Activated CD4-positive, alpha-beta memory T cell treated with anti-CD3 and anti-CD28 coated beads, Interleukin-2, amount 10 ng/mL, durations not matched to agents 7 days and 5 days (primary cell): ENCODE data around the gene VSIR. TPM values are rescaled to one million over a fixed set of nuclear protein-coding genes. Genes with fewer than 3 reads are reported as not detected.

ENCODE experiments used
- CTCF ChIA-PET: fragments of 350-600 bp; sonication (Branson Sonifier 250); formaldehyde crosslinking; loops from one replicate; lab custom pipeline; 2021; ENCODE audit warnings: antibody characterized with exemption, inconsistent platforms; lab: Charles Lee
- POLR2A ChIA-PET: fragments of 350-600 bp; sonication (Branson Sonifier 250); formaldehyde crosslinking; loops from one replicate; lab custom pipeline; 2021; ENCODE audit warnings: antibody characterized with exemption; lab: Charles Lee
- DNase-seq: peaks from one replicate; pipeline ENCODE4 v3.0.0-alpha.2; 2020
- H3K27ac Mint-ChIP-seq: one replicate; pipeline ENCODE4 v1.8.0; 2021; ENCODE audit warnings: mild to moderate bottlenecking, mixed read lengths
- H3K27me3 Mint-ChIP-seq: one replicate; pipeline ENCODE4 v1.8.0; 2021; ENCODE audit warnings: mixed read lengths
- H3K36me3 Mint-ChIP-seq: one replicate; pipeline ENCODE4 v1.8.0; 2021; ENCODE audit warnings: low read depth, mixed read lengths
- H3K4me1 Mint-ChIP-seq: one replicate; pipeline ENCODE4 v1.8.0; 2021; ENCODE audit warnings: mixed read lengths
- H3K4me3 Mint-ChIP-seq: one replicate; pipeline ENCODE4 v1.8.0; 2021; ENCODE audit warnings: mild to moderate bottlenecking, mixed read lengths
- H3K9me3 Mint-ChIP-seq: one replicate; pipeline ENCODE4 v1.8.0; 2021; ENCODE audit warnings: mixed read lengths
- total RNA-seq, 2 experiments: library from RNA; stranded (reverse); gene quantifications; one replicate each; pipeline ENCODE4 v1.2.3, GENCODE V29; 2021

The VSIR gene
- total RNA-seq, 2 experiments from 2014 or later, result 109 TPM

GRCh38 chr10:71774916-71775702, 1.8 kb upstream of the VSIR start:
- no peak overlapping the region for H3K4me3 Mint-ChIP-seq
- peaks cover 79% of the 10 kb centered on the region for H3K4me1 Mint-ChIP-seq
- CTCF ChIA-PET, result interaction anchor here (0.8 to 4.5 kb wide), 10 partner anchors 11 to 121 kb away, joined by 3 to 78 read pairs (median 22); no protein-coding TSS in a partner anchor
- H3K27me3 Mint-ChIP-seq, result no peaks in the 10 kb centered on the region
- H3K36me3 Mint-ChIP-seq, result peaks cover 18% of the 10 kb centered on the region
- POLR2A ChIA-PET, result interaction anchor here (0.7 to 12.0 kb wide), 8 partner anchors 18 to 79 kb away, joined by 3 to 162 read pairs (median 44); partner anchors contain the start of gene C10orf105
- H3K27ac Mint-ChIP-seq, result no peak overlapping the region
- H3K9me3 Mint-ChIP-seq, result peaks cover 5% of the 10 kb centered on the region
- DNase-seq, result no peak

GRCh38 chr10:71772832-71773220, 494 bp downstream of the VSIR start:
- ChIA-PET CTCF (interaction anchor here (0.6 to 4.5 kb wide), 22 partner anchors 9 to 582 kb away, joined by 3 to 78 read pairs (median 8); partner anchors contain the start of gene DNAJB12), POLR2A (interaction anchor here (0.7 to 12.0 kb wide), 19 partner anchors 10 to 315 kb away, joined by 3 to 162 read pairs (median 9); partner anchors contain the start of genes C10orf105, PSAP and SPOCK2)
- peaks cover 5% of the 10 kb centered on the region for H3K9me3 Mint-ChIP-seq
- no peak for DNase-seq
- no peaks in the 10 kb centered on the region for H3K27me3 Mint-ChIP-seq
- H3K27ac Mint-ChIP-seq, result peak overlapping the region; percentile 91
- H3K4me1 Mint-ChIP-seq, result peaks cover 81% of the 10 kb centered on the region
- peaks cover 34% of the 10 kb centered on the region for H3K36me3 Mint-ChIP-seq
- peak overlapping the region; percentile 90 for H3K4me3 Mint-ChIP-seq

DNA sequence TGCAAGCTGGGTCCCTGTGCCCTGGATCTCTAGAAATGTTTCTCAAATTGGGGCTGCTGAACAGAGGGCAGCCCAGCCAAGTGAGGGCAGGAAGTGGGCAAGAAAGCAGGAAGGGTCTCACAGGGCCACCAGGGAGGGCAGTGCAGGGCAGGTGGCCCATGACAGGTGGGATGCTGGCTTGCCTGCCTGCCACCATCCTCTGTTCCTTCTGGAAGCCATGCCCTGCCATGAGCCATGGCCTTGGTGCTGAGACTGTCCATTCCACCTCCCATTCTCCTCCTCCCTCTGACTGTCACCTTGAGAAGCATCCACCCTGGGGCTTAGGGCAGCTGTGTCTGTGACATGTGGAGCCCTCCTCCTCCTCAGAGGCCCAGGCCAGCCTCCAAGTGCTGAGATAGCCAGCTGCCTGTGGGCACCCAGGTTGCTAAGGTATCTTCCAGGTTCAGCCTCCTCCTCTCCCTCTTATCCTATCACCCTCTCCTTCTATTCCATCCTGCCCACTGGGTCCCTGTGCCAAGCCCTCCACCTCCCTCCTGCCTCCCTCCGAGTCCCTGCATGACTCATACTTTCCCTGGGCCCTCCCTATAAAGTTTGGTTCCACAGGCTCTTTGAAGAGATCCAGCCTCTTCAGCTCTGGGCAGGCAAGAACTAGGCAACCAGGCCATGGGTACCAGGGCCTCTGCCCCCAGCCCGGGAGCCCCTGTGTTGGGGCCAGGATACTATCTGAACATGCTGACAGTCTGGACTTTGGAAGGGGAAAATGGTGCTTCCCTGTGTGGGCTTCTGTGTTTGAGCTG, 1.3 kb downstream of the VSIR start:
- H3K4me3 Mint-ChIP-seq, result peak overlapping the region; percentile 90
- H3K36me3 Mint-ChIP-seq, result peaks cover 38% of the 10 kb centered on the region
- ChIA-PET POLR2A (interaction anchor here (1.1 to 12.0 kb wide), 15 partner anchors 11 to 89 kb away, joined by 3 to 162 read pairs (median 13); partner anchors contain the start of genes C10orf105 and PSAP), CTCF (interaction anchor here (0.6 to 4.5 kb wide), 17 partner anchors 8 to 470 kb away, joined by 3 to 78 read pairs (median 11); no protein-coding TSS in a partner anchor)
- H3K9me3 Mint-ChIP-seq, result no peaks in the 10 kb centered on the region
- H3K27me3 Mint-ChIP-seq, result no peaks in the 10 kb centered on the region
- H3K4me1 Mint-ChIP-seq, result peaks cover 81% of the 10 kb centered on the region
- peak overlapping the region; percentile 91 for H3K27ac Mint-ChIP-seq
- peak; percentile 47 for DNase-seq

GRCh38 chr10:71771204-71771603, 2.1 kb downstream of the VSIR start:
- no peaks in the 10 kb centered on the region for H3K9me3 Mint-ChIP-seq
- ChIA-PET CTCF (interaction anchor here (1.0 to 4.5 kb wide), 6 partner anchors 8 to 74 kb away, joined by 3 to 78 read pairs (median 35); no protein-coding TSS in a partner anchor), POLR2A (interaction anchor here (1.6 to 12.0 kb wide), 8 partner anchors 14 to 79 kb away, joined by 3 to 162 read pairs (median 36); partner anchors contain the start of genes C10orf105 and PSAP)
- H3K27ac Mint-ChIP-seq, result peak overlapping the region; percentile 91
- H3K36me3 Mint-ChIP-seq, result peaks cover 46% of the 10 kb centered on the region
- no peak for DNase-seq
- no peaks in the 10 kb centered on the region for H3K27me3 Mint-ChIP-seq
- peaks cover 81% of the 10 kb centered on the region for H3K4me1 Mint-ChIP-seq
- H3K4me3 Mint-ChIP-seq, result peak overlapping the region; percentile 90

GRCh38 chr10:71770789-71771188, 2.5 kb downstream of the VSIR start:
- Mint-ChIP-seq H3K27ac (peak overlapping the region; percentile 91), H3K27me3 (no peaks in the 10 kb centered on the region), H3K36me3 (peaks cover 48% of the 10 kb centered on the region), H3K4me3 (peak overlapping the region; percentile 90), H3K4me1 (peaks cover 80% of the 10 kb centered on the region), H3K9me3 (no peaks in the 10 kb centered on the region)
- DNase-seq, result no peak
- POLR2A ChIA-PET, result interaction anchor here (2.7 to 12.0 kb wide), 6 partner anchors 14 to 80 kb away, joined by 13 to 162 read pairs (median 60); partner anchors contain the start of genes C10orf105 and PSAP
- CTCF ChIA-PET, result interaction anchor here (2.9 to 4.5 kb wide), 3 partner anchors 22 to 73 kb away, joined by 19 to 78 read pairs (median 51); no protein-coding TSS in a partner anchor

- POLR2A ChIA-PET, result interaction anchor here (2.7 to 12.0 kb wide), 4 partner anchors 13 to 80 kb away, joined by 13 to 162 read pairs (median 102); partner anchors contain the start of gene PSAP
- Mint-ChIP-seq H3K4me1 (peaks cover 80% of the 10 kb centered on the region), H3K27ac (peak overlapping the region; percentile 91), H3K4me3 (peak overlapping the region; percentile 90), H3K27me3 (no peaks in the 10 kb centered on the region), H3K9me3 (no peaks in the 10 kb centered on the region), H3K36me3 (peaks cover 52% of the 10 kb centered on the region)
- DNase-seq, result no peak
- CTCF ChIA-PET, result interaction anchor here (2.1 to 5.0 kb wide), 3 partner anchors 22 to 61 kb away, joined by 14 to 42 read pairs (median 19); no protein-coding TSS in a partner anchor
These were observed 3.1 kb downstream of the VSIR start for GRCh38 chr10:71770255-71770654.

DNA sequence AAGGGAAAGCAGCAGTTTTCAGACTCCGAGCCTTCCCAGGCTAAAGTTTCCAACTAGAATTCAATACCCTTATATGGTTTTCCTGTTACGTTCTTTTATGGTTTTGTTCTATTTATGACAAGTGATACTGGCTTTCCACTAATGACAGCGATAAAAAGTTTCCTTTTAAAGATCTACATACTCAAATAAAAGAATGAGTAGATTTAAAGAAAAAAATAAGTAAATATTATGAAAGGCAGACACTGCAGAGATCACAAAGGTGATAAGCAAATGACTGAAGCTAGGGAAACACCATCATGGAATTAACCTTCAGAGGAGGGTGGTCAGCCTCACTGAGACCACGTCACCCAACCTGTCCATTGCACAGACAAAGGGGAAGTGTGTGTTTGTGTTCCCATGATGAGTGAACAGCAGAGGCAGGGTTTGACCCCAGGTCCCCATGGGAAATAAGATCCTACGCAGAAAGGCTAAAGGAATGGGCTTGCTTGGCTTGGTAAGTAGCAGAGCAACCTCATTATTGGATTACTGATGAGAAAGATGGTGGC, 4.0 kb downstream of the VSIR start:
- Mint-ChIP-seq H3K27me3 (no peaks in the 10 kb centered on the region), H3K36me3 (peaks cover 59% of the 10 kb centered on the region), H3K27ac (peak overlapping the region; percentile 91), H3K4me1 (peaks cover 79% of the 10 kb centered on the region), H3K9me3 (no peaks in the 10 kb centered on the region), H3K4me3 (peak overlapping the region; percentile 90)
- ChIA-PET CTCF (interaction anchor here (0.8 to 5.0 kb wide), 8 partner anchors 13 to 75 kb away, joined by 3 to 42 read pairs (median 10); no protein-coding TSS in a partner anchor), POLR2A (interaction anchor here (0.7 to 12.0 kb wide), 11 partner anchors 12 to 549 kb away, joined by 3 to 162 read pairs (median 6); no protein-coding TSS in a partner anchor)
- no peak for DNase-seq

DNA sequence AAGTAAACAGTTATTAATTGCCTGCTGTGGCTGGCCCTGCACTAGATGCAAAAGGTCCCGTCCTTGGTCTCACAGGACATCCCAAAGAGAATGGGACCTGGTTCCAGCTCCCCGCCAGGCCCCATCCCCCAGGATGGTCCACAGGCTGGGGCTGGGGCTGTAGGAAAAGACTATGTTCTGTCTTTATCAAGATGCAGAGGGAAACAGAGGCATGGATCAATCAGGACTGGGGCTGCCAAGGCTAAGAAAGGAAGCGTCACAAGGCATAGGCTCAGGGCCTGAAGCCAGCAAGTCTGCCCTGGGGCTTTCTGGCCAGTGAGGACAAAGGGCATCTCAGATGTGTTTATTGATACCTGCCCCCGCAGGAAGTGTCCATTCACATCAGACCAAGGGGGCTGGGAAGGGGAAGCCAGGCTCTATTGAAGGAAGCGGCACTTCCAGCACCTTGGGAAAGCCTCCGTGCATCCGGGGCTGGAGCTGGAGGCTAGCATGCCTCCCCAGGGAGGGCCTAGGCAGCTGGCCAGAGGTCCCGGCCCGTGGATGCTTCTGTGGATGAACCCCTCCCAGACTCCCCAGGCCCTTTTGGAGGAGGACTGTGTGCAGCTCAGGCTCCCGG, 5.8 kb downstream of the VSIR start:
- peak overlapping the region; percentile 57 for H3K4me3 Mint-ChIP-seq
- no peaks in the 10 kb centered on the region for H3K9me3 Mint-ChIP-seq
- H3K4me1 Mint-ChIP-seq, result peaks cover 83% of the 10 kb centered on the region
- no peak for DNase-seq
- H3K36me3 Mint-ChIP-seq, result peaks cover 69% of the 10 kb centered on the region
- CTCF ChIA-PET, result interaction anchor here (0.9 to 5.0 kb wide), 10 partner anchors 11 to 69 kb away, joined by 3 to 42 read pairs (median 8); no protein-coding TSS in a partner anchor
- POLR2A ChIA-PET, result interaction anchor here (1.1 to 12.0 kb wide), 10 partner anchors 10 to 71 kb away, joined by 3 to 162 read pairs (median 10); no protein-coding TSS in a partner anchor
- H3K27me3 Mint-ChIP-seq, result no peaks in the 10 kb centered on the region
- H3K27ac Mint-ChIP-seq, result peak overlapping the region; percentile 91

DNA sequence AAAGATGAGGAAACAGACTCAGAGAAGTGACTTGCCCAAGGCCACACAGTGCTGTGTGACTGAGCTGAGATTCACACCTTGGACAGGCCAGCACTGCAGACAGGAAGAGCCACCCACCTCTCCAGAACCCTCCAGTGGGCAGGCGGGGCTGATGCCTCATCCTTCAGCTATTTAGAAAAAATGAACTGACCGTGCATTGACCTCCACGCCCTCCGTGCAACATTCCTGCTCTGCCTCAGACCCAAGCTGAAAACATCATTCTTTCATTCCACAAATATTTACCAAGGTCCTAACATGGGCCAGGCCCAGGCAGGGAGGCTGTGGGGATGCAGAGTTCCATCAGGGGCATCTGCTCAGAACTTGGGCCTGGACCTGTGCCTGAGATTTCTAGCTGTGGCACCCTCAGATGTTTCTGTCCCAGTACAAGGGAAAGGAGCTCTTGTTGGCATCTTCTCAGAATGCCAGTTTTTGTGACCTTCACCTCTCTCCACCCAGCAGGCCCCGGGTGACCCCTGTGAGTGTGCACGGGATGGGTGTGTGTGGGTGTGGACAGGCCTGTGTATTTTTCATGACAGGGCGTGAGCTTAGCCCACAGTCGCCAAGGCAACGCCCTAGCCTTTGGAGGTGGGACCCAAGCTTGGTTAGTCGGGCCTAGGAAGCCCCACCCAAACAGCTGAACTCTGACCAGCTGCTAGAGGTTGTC, 6.5 kb downstream of the VSIR start:
- H3K9me3 Mint-ChIP-seq, result no peaks in the 10 kb centered on the region
- no peaks in the 10 kb centered on the region for H3K27me3 Mint-ChIP-seq
- DNase-seq, result peak; percentile 67
- ChIA-PET CTCF (interaction anchor here (0.9 to 5.0 kb wide), 9 partner anchors 10 to 69 kb away, joined by 3 to 42 read pairs (median 6); no protein-coding TSS in a partner anchor), POLR2A (interaction anchor here (1.1 to 12.0 kb wide), 9 partner anchors 10 to 68 kb away, joined by 3 to 162 read pairs (median 10); no protein-coding TSS in a partner anchor)
- H3K4me3 Mint-ChIP-seq, result peak overlapping the region; percentile 57
- H3K36me3 Mint-ChIP-seq, result peaks cover 70% of the 10 kb centered on the region
- peak overlapping the region; percentile 91 for H3K27ac Mint-ChIP-seq
- H3K4me1 Mint-ChIP-seq, result peaks cover 85% of the 10 kb centered on the region

DNA sequence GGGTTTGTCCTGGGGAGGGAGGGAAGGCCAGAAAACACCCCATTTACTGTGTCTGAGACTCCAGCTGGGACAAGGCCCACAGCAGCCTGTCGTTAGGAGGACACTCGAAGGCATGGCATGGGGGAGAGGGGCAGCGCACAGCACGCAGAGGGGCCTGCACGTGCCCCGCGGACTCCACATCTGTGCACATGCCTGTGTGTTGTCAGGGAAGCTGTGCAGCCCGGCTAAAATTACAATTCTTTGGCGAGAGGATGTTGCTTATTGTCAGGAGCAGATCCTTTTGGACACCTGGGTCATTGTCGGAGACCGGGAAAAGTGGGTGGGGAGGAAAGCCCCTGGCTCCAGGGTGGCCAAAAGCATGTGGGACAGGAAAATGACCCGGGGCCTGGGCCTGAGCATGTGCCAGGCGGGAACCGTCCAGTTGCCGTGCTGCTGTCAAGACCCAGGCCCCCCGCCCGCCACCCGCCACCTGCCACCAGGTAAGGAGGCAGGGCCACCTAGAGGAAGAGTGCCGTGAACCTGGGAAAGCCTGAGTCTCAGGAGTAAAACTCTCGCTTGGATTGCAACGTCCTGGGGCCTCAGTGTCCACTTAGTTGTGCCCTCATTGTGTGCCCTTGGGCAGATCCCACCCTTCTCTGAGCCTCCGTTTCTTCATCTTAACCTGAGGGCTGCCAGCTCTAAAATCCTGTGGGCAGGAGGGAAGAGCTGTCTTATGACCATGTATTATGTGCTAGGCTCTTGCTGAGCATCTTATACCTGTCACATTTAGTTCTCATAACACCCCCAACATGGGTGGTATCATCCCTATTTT, 7.2 kb downstream of the VSIR start:
- peaks cover 69% of the 10 kb centered on the region for H3K36me3 Mint-ChIP-seq
- CTCF ChIA-PET, result interaction anchor here (1.1 to 5.0 kb wide), 6 partner anchors 9 to 68 kb away, joined by 5 to 42 read pairs (median 10); no protein-coding TSS in a partner anchor
- POLR2A ChIA-PET, result interaction anchor here (1.1 to 12.0 kb wide), 8 partner anchors 9 to 67 kb away, joined by 4 to 162 read pairs (median 17); no protein-coding TSS in a partner anchor
- no peak overlapping the region for H3K4me3 Mint-ChIP-seq
- no peak for DNase-seq
- peaks cover 85% of the 10 kb centered on the region for H3K4me1 Mint-ChIP-seq
- H3K27ac Mint-ChIP-seq, result peak overlapping the region; percentile 91
- no peaks in the 10 kb centered on the region for H3K27me3 Mint-ChIP-seq
- H3K9me3 Mint-ChIP-seq, result no peaks in the 10 kb centered on the region
